ENCODE measurements around the gene CFAP74. TPM values are rescaled to one million over a fixed set of nuclear protein-coding genes. Genes with fewer than 3 reads are reported as not detected.

Gene CFAP74
- total and polyA plus RNA-seq, 2 of the 13 experiments (the other 11 are each of a cell fraction or from before 2014, with no cell fraction given) = 0.27 to 0.62 TPM

GRCh38 chr1:2046174-2046917 lies 42.8 kb upstream of the CFAP74 start:
- in situ Hi-C loops (cut with HindIII; ENCODE audit: extremely low pct_ligation_motif_present, low pct_unique_long_range_greater_than_20kb) = loop anchor here (5.0 kb wide), 1 partner anchor 84 kb away; no protein-coding TSS in a partner anchor
- 33% methylated on average over 13 of the region's 20 CpGs for WGBS (ENCODE audit: low lambda C conversion rate)
- DNase-seq (ENCODE audit: low spot score) (peak; percentile 72), FAIRE-seq (peak; percentile 63), ATAC-seq (peak; percentile 67)
- BruUV-seq (replicated peaks) = no TSS peak
- peak overlapping the region; percentile 98 for H3K4me2 ChIP-seq (ENCODE audit: low read depth, low read length)
- no peak overlapping the region for H2AFZ ChIP-seq (ENCODE audit: low read length)
- H3K4me1 ChIP-seq (ENCODE audit: insufficient read depth, low read length) = peaks cover 67% of the 10 kb centered on the region
- H4K20me1 ChIP-seq (ENCODE audit: insufficient read depth, low read length) = no peaks in the 10 kb centered on the region
- H3K4me3 ChIP-seq (replicated peaks in 1 of 3; ENCODE audit: insufficient read depth in 1 of 3, low read depth in 2 of 3, low read length in 3 of 3) = peak overlapping the region; percentile 47 to 80 (median 57)
- no peaks in the 10 kb centered on the region for H3K36me3 ChIP-seq (replicated peaks in 1 of 2; ENCODE audit: control insufficient read depth in 1 of 2, insufficient read depth in 2 of 2, low read length in 2 of 2)
- H3K9ac ChIP-seq (ENCODE audit: insufficient read depth, low read depth, low read length) = peak overlapping the region; percentile 67; the same call in 1 of the 2 replicates
- ChIA-PET CTCF (ENCODE audit: low intra/inter-chr PET ratio, low total read pairs) (interaction anchor here (0.7 to 4.0 kb wide), 3 partner anchors 86 to 138 kb away, joined by 3 to 30 read pairs (median 7); no protein-coding TSS in a partner anchor), POLR2A (interaction anchor here (1.2 to 1.9 kb wide), 3 partner anchors 102 to 137 kb away, joined by 4 to 11 read pairs (median 7); no protein-coding TSS in a partner anchor)
- H3K27ac ChIP-seq (ENCODE audit: extremely low read length, insufficient read depth, low read length) = peak overlapping the region; percentile 76
- intact Hi-C loops (cut with micrococcal nuclease; ENCODE audit: unreplicated experiment) = loop anchor here (2.0 to 5.0 kb wide), 2 partner anchors 84 to 112 kb away; no protein-coding TSS in a partner anchor
- H3K9me3 ChIP-seq (ENCODE audit: low read length) = no peaks in the 10 kb centered on the region
- H3K79me2 ChIP-seq (ENCODE audit: insufficient read depth, low read length) = no peaks in the 10 kb centered on the region
- peaks cover 2 to 20% of the 10 kb centered on the region in 2 experiments; a peak in 2 of 5 replicates for H3K27me3 ChIP-seq (ENCODE audit: control insufficient read depth in 1 of 2, insufficient read depth in 2 of 2, low read length in 2 of 2)
- peak; percentile 74 for TF ChIP-seq ZEB1 (IDR thresholded peaks at IDR 0.05; ENCODE audit: insufficient replicate concordance, low read depth)
- no peak for TF ChIP-seq ZNF329 (CRISPR knock-in tag; IDR thresholded peaks at IDR 0.05; ENCODE audit: low read depth)
- no peak for TF ChIP-seq POLR2AphosphoS2 (IDR thresholded peaks at IDR 0.05; ENCODE audit: low read depth, low read length)
- TF ChIP-seq GATAD1 (CRISPR knock-in tag; IDR thresholded peaks at IDR 0.05) = no peak
- no peak for TF ChIP-seq ZNF784 (CRISPR knock-in tag; IDR thresholded peaks at IDR 0.05; ENCODE audit: borderline replicate concordance)
- no peak for TF ChIP-seq DMAP1 (CRISPR knock-in tag; IDR thresholded peaks at IDR 0.05)
- TF ChIP-seq PHF8 (CRISPR knock-in tag; IDR thresholded peaks at IDR 0.05) = no peak
- TF ChIP-seq HDAC2 (CRISPR knock-in tag; IDR thresholded peaks at IDR 0.05) = no peak; the same call in 1 of the 2 replicates
- no peak for TF ChIP-seq ZNF251 (CRISPR knock-in tag; IDR thresholded peaks at IDR 0.05)
- TF ChIP-seq FLYWCH1 (CRISPR knock-in tag; IDR thresholded peaks at IDR 0.05) = no peak
- no peak for TF ChIP-seq EZH2 (conservative IDR thresholded peaks at IDR 0.05; ENCODE audit: low read depth, low read length)
- TF ChIP-seq NFKBIZ (CRISPR knock-in tag; IDR thresholded peaks at IDR 0.05) = no peak
- no peak for TF ChIP-seq KAT7 (CRISPR knock-in tag; IDR thresholded peaks at IDR 0.05; ENCODE audit: borderline replicate concordance)
- no peak for TF ChIP-seq ZSCAN30 (CRISPR knock-in tag; IDR thresholded peaks at IDR 0.05)
- TF ChIP-seq ZNF207 (IDR thresholded peaks at IDR 0.05; ENCODE audit: borderline replicate concordance) = no peak
- TF ChIP-seq ZMAT5 (CRISPR knock-in tag; IDR thresholded peaks at IDR 0.05; ENCODE audit: borderline replicate concordance, low read depth) = no peak
- no peak for TF ChIP-seq HHEX (CRISPR knock-in tag; IDR thresholded peaks at IDR 0.05)
- TF ChIP-seq SP140L (CRISPR knock-in tag; IDR thresholded peaks at IDR 0.05; ENCODE audit: borderline replicate concordance) = no peak
- TF ChIP-seq ZNF670 (CRISPR knock-in tag; IDR thresholded peaks at IDR 0.05; ENCODE audit: borderline replicate concordance) = no peak
- TF ChIP-seq MED1 (CRISPR knock-in tag; IDR thresholded peaks at IDR 0.05) = peak; percentile 57; the same call in 1 of the 2 replicates
- 0 out of 2 replicates have a peak, but pooled peaks have one; percentile 46 for TF ChIP-seq HOXD1 (CRISPR knock-in tag; IDR thresholded peaks at IDR 0.05)
- TF ChIP-seq E2F1 (CRISPR knock-in tag; IDR thresholded peaks at IDR 0.05) = no peak
- TF ChIP-seq IRX3 (CRISPR knock-in tag; IDR thresholded peaks at IDR 0.05; ENCODE audit: borderline replicate concordance, low read depth) = no peak
- no peak for TF ChIP-seq ZNF335 (CRISPR knock-in tag; IDR thresholded peaks at IDR 0.05)
- no peak for TF ChIP-seq RFX3 (CRISPR knock-in tag; IDR thresholded peaks at IDR 0.05)

All from HepG2 (cell line).